GM18508 (cell line): Measurements from ENCODE around the gene TOP2A.

Source experiments
- ATAC-seq: cut with Tn5 transposase; IDR thresholded peaks from one replicate; pipeline ENCODE4 v1.9.1; 2021; ENCODE audit warnings: moderate number of reproducible peaks; ENCODE audit not compliant: insufficient read depth, unreplicated experiment

The TOP2A gene

DNA sequence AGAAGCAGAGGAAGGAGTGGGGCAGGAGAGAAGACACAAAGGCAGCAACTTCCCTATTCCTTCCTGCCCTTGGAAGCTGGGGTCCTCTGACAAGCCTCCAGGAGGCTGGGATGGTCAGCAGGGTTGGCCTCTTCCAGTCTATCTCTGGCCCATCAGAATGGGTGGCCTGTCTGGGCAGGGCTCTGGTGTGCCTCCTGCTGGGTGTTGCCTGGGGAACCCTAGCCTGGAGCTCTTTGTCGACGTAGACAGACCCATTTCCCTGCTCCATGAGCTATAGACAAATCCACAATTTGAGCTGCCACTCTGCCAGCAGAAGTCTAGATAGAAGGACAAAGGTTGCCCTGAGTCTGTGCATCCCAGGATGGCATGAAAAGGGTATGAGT is 36.9 kb upstream of the TOP2A start:
- no peak for ATAC-seq

DNA sequence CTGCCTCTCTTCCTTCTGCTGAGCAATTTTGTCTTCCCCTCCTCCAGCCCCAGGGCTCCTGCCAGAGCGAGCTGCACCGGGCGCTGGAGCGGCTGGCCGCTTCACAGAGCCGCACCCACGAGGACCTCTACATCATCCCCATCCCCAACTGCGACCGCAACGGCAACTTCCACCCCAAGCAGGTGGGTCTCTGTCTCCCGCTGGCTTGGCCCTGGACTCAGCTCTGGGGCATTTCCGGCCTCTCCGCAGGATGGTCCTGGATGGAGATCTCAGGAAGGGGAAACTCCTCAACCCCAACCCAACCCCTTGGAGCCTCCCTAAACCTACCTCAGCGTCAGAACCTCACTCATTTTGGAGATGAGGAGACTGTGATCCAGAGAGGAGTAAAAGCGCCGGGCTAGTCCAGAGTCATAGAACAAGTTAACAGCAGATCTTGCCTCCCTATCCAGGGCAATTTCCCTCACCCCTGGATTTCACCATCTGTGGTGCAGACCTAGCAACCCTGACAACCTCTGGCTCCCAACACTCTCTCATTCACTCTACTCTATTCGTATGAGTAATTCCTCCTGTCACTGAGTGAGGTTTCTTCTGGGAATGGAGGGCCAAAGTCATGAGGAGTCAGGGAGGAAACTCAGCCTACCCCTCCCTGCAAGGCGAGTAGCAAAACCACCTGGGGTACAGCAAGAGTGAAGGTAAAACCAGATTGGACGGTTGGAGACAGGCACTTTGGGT is 36.4 kb upstream of the TOP2A start:
- no peak for ATAC-seq

GRCh38 chr17:40452921-40453378 is 35.3 kb upstream of the TOP2A start:
- ATAC-seq: no peak

DNA sequence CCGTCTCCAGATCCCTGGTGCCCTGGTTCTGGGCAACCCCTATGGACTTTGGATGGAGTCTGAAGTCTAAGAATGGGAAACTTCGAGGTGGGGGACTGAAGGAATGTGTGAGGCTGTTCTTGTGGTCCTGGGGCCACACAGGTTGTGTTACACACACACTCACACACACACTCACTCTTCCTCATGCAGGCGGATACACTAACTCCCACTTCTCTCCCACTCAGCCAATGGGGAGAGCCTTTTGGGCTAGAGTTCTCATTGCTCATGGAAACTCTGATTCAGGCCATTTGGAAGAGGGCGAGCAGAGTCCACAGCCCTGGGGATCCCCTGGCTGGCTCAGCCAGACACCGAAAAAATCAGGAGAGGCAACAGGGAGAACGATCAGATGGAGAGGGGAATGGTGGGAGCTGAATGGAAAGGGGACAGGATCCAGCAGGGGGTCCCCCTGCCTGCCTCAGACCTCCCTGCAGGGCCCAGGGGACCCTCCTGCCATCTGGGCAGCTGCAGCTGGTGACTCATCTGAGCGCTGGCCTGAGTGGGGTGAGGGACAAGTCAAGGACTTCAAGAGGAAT is 34.6 kb upstream of the TOP2A start:
- no peak for ATAC-seq

DNA sequence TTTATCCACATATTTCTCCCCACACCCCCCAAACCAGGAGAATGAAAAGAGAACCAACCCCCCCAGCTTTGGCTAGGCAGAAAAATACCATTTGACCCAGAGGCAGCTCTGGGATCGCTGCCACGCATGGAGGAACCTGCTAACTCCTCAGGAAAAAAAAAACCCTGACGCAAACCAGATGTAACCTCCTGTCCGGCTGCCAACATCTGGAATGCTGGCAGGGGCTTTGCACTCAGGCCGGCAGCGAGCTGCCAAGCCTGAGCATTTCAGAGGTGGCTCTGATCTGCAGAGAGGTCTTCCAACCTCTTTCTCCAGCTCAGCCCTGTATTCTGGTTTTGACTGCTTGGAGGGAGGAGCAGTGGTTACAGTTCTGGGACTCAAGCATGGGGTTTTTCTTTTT is 33.7 kb upstream of the TOP2A start:
- no peak for ATAC-seq

DNA sequence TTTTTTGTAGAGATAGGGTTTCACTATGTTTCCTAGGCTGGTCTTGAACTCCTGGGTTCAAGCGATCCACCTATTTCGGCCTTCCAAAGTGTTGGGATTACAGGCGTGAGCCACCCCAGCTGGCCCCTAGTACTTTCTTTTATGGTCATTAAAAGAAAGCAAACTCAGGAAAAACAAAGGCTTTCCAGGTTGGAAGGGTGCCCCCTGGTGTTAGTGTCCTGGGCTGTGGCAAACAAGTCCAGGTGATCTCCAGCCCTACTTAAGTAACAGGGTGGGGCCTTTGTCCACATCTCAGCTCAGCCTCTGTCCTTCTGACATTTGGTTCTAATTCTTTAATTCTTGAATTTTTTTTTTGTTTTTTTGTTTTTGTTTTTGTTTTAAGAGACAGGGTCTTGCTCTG is 32.5 kb upstream of the TOP2A start:
- no peak for ATAC-seq

DNA sequence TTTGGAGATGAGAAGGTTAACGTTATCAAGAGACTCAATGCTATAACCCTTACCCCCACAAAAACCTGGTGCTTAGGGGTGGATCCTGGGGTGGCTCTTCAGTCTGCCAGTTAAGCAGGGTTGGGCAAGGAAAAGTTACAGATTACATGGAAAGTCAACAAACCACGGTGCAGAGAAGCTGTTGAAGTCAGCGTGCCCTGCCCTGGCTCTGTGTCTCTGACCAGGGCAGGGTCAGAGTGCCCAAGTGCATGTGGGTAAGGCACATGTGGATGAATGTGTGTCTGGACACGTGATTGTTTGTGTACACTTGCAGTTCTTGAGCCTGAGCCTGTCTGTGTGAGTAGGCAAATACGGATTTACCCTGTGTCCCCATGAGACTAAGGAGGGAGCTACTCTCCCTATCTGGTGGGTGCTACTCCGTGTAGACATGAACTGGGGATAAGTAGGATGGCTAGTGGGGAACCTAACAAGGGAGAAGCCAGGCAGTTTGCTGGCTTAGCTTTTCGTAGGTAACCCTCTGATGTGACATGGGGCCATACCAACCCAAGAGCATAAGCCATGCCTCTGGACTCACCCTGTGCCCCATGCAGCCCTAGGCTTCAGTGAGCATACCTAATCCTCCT is 31.1 kb upstream of the TOP2A start:
- ATAC-seq: no peak

- no peak for ATAC-seq
These were observed 30.5 kb upstream of the TOP2A start for GRCh38 chr17:40448213-40448638.

DNA sequence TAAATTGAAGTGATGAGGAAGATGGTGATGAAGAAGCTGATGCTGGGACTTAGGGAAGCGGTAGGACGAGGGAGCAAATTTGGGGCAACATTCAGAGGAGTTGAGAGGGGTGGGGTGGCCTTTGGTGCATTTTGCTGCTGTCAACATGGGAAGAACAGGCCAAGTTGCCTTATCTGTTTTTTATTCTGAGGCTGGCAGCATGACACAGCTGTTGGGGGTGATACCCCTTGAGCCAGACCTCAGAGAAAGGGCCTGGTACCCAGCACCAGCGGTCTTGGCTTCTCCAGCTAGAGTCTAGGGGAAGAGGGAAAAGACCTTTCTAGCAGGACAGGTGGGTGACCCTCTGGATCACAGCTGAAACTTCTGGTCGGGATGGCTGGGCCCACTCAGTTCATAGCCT is 30.1 kb upstream of the TOP2A start:
- no peak for ATAC-seq

DNA sequence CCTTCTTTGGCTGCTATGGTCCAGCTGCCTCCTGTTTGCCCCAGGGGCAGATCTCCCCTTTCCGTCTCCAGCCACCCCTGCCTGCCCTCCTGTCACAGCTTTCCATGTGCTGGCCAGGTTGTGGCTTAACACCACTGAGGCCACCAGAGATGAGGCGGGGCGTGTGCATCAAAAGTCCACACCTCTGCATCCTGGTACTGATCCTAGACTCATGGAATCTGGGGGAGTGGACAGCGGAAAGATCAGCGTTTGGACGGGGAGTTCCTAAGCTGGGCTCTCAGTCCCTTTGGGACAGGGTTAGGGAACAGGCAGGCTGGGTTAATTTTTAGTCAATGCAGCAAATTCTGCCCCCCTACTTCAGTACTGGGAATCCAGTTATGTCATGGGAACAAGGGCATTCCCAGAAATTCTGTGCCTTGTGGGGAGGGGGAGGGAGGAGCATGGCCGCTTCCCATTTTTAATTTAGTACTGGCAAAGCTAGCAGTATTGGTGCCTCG is 29.5 kb upstream of the TOP2A start:
- no peak for ATAC-seq

- ATAC-seq: no peak
These were observed 28.2 kb upstream of the TOP2A start for GRCh38 chr17:40445751-40446468.

GRCh38 chr17:40443988-40444899 is 26.5 kb upstream of the TOP2A start:
- ATAC-seq: no peak

DNA sequence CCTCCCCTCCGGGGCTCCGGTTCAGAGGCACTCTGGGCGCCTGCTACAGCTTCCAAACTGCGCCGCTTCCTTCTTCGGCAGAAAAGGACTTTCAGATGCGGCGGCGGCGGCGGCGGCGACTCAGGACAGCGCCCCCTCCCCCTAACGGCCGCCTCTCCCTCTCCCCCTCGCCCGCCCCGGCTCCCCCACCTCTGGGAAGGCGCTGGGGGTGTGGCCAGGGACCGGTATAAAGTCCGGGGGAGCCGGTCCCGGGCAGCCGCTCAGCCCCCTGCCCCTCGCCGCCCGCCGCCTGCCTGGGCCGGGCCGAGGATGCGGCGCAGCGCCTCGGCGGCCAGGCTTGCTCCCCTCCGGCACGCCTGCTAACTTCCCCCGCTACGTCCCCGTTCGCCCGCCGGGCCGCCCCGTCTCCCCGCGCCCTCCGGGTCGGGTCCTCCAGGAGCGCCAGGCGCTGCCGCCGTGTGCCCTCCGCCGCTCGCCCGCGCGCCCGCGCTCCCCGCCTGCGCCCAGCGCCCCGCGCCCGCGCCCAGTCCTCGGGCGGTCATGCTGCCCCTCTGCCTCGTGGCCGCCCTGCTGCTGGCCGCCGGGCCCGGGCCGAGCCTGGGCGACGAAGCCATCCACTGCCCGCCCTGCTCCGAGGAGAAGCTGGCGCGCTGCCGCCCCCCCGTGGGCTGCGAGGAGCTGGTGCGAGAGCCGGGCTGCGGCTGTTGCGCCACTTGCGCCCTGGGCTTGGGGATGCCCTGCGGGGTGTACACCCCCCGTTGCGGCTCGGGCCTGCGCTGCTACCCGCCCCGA is 25.7 kb upstream of the TOP2A start, which contains the start of gene IGFBP4:
IGFBP4 (plus strand) TSS at position 255 of the 792 bp plus-strand sequence; CDS start at position 541, 286 bp downstream.
- ATAC-seq: no peak

DNA sequence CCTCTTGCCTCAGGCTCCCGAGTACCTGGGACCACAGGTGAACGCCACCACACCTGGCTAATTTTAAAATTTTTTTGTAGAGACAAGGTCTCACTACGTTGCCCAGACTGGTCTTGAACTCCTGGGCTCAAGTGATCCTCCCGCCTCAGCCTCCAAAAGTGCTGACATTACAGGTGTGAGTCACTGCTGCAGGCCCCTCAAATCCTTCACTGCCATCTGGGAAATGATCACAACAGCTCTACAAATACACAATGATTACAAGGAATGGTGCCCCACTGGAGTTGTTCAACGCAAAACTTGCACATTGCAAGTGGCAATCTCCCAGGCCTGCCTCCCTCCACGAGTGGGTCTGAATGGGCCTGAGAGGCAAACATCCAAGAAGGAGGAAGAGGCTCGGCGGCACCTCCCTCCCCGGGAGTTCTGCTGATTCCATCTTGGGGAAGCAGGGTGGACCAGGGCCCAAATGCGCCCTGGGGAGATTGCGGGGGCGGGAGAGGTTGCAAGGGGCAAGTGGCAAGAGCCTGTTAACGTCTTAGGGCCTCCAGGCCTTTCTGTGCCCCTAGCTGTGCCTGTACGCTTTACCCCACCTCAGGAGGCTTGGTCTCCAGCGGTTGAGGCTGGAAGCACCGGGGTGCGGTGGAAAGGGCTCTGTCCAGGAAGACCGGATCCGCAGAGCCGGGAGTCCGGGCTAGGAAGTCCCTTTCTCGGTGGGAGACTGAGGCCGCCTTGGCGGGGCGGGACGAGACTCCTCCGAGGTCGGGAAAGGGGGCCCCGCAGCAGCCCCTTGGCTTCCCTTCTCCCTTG is 24.9 kb upstream of the TOP2A start:
- no peak for ATAC-seq

DNA sequence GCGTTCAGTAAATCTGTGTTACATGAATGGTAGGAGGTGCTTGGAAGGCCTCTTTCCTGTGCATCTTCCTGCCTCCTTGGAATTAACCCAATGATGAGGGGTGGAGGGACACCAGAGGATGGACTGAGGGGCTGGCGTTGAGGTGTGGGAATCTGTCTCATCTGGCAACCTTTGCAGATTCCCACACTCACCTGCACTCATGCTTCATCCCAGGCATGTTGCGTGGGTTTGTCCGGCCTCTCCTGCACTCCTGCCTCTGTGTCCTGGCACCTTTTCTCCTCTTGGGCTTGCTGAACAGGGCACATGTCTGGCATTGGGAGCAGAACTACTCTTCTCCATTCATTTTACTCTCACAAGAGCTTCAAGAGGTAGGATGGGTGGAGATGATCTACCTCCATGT is 22.5 kb upstream of the TOP2A start:
- ATAC-seq: no peak

- no peak for ATAC-seq
These were observed 19.5 kb upstream of the TOP2A start for GRCh38 chr17:40437095-40437732.

DNA sequence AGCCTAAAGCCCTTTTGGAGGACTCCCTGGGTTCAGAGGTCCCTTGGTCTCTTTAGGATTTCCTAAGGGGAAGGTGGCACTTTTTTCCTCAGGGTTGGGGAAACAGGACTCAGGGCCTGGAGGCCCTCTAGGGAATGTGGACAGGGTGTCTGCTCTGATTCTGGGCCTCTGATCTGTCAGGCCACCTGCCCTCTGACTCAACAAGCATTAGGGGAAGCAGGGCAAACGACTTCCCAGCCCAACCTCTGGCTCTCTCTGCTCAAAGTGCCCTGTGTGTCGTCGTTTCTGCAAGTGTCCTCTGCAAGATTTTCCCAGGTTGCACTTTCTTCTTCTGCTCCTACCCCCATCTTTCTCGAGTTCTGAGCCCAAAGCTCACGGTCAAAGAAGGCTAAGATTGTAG is 18.9 kb upstream of the TOP2A start:
- no peak for ATAC-seq
